Left ventricle myocardium inferior (tissue), 1 donor: ENCODE results near the gene SOS2. TPM values are rescaled to one million over a fixed set of nuclear protein-coding genes. Genes with fewer than 3 reads are reported as not detected.

ENCODE experiments used
- DNase-seq: peaks from one replicate; pipeline ENCODE4 v3.0.0-alpha.2; 2020
- H3K27ac ChIP-seq: fragments of 200-600 bp; replicated peaks from 2 replicates; pipeline ENCODE4 v1.8.0; 2021
- H3K27me3 ChIP-seq: fragments of 200-600 bp; 2 replicates; pipeline ENCODE4 v1.8.0; 2021; ENCODE audit warnings: low read depth
- H3K36me3 ChIP-seq: fragments of 200-600 bp; 2 replicates; pipeline ENCODE4 v1.8.0; 2021
- H3K4me1 ChIP-seq: fragments of 200-600 bp; 2 replicates; pipeline ENCODE4 v1.8.0; 2021
- H3K4me3 ChIP-seq: fragments of 200-600 bp; 2 replicates; pipeline ENCODE4 v1.8.0; 2021; ENCODE audit warnings: mild to moderate bottlenecking, moderate library complexity
- H3K9me3 ChIP-seq: fragments of 200-600 bp; replicated peaks from 2 replicates; pipeline ENCODE4 v1.8.0; 2021
- intact Hi-C: fragments of 100-400 bp; cut with micrococcal nuclease; formaldehyde crosslinking; loops from one replicate; pipeline ENCODE4 v1.11.0; 2022
- total RNA-seq: library from RNA; stranded (reverse); fragmentation: NEBNext Ultra II Directional; extraction: Animal tissue kit (Norgen Biotek cat#: 25700); gene quantifications from one replicate; pipeline ENCODE4 v1.2.1, GENCODE V29; 2021
- TF ChIP-seq, protein P1 (sequence below): fragments of 200-600 bp; IDR thresholded peaks from 2 replicates; pipeline ENCODE4 v1.8.0; 2021; ENCODE audit warnings: antibody characterized with exemption, mild to moderate bottlenecking, borderline replicate concordance
- donor health status: DM: no; HTN: yes; CAD: no; lungs with severe emphysema.

SOS2 gene
- total RNA-seq, 1 donor from 2014 or later = 33.0 TPM

GRCh38 chr14:50099335-50099734, 132.0 kb downstream of the SOS2 start:
- TF ChIP-seq, protein P1, sequence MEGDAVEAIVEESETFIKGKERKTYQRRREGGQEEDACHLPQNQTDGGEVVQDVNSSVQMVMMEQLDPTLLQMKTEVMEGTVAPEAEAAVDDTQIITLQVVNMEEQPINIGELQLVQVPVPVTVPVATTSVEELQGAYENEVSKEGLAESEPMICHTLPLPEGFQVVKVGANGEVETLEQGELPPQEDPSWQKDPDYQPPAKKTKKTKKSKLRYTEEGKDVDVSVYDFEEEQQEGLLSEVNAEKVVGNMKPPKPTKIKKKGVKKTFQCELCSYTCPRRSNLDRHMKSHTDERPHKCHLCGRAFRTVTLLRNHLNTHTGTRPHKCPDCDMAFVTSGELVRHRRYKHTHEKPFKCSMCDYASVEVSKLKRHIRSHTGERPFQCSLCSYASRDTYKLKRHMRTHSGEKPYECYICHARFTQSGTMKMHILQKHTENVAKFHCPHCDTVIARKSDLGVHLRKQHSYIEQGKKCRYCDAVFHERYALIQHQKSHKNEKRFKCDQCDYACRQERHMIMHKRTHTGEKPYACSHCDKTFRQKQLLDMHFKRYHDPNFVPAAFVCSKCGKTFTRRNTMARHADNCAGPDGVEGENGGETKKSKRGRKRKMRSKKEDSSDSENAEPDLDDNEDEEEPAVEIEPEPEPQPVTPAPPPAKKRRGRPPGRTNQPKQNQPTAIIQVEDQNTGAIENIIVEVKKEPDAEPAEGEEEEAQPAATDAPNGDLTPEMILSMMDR = no peak
- DNase-seq = no peak
- intact Hi-C loops = no loop called here

DNA sequence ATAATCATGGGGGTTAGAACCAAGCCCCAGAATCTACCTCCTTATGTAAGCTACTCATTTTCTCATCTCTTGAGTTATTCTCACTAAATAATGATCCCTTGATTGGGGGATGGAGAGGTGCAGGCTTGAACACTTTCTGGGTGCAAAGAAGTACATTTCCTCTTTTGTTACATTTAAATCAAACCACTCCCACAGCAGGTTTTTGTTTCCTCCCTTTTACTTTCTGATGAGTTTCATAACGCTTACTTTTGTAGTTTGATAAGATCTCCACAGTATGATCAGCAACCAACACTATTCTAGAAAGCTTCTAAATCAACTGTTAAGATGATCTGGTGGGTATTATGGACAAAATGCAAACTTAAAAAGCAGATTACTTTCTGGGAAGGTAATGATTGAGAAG, 135.5 kb downstream of the SOS2 start:
- no peaks in the 10 kb centered on the region for H3K4me1 ChIP-seq
- H3K27me3 ChIP-seq = no peaks in the 10 kb centered on the region
- intact Hi-C loops = no loop called here
- H3K36me3 ChIP-seq = no peaks in the 10 kb centered on the region
- no peaks in the 10 kb centered on the region for H3K9me3 ChIP-seq
- no peak overlapping the region for H3K4me3 ChIP-seq
- H3K27ac ChIP-seq = no peak overlapping the region
- TF ChIP-seq, protein P1 = no peak
- DNase-seq = no peak

More at GRCh38 chr14:50099335-50099734, 132.0 kb downstream of the SOS2 start:
- Histone ChIP-seq H3K27me3 (no peaks in the 10 kb centered on the region), H3K4me1 (peaks cover 3% of the 10 kb centered on the region), H3K27ac (no peak overlapping the region), H3K36me3 (no peaks in the 10 kb centered on the region), H3K4me3 (no peak overlapping the region), H3K9me3 (no peaks in the 10 kb centered on the region)

DNA sequence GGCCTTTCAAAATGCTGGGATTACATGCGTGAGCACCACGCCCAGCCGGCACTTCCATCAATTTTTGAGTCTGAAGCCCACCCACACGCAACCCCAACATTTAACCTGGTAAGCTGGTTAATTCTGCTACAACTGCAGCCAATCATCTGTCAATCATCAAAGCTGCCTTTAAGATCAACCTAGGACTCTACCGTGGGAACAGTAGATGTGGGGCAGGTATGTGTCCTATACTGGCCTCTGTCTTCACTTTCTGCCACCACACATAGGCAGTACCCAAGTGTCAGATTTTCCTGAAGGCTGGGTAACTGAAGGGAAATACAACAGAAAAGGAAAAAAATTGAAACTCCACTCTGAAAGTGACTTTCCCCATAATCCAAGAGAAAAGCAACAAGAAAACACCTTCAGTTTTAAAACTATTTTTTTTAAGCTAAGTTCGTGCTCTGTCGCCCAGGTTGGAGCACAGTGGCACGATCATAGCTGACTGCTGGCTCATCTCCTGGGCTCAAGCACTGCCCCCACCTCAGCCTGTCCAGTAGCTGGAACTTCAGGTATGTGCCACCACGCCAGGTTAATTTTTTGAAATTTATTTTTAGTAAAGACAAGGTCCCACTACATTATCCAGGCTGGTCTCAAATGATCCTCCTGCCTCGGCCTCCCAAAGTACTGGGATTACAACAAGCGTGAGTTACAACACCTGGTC, 137.2 kb downstream of the SOS2 start:
- Histone ChIP-seq H3K27ac (no peak overlapping the region), H3K4me3 (no peak overlapping the region), H3K27me3 (no peaks in the 10 kb centered on the region), H3K4me1 (no peaks in the 10 kb centered on the region), H3K9me3 (no peaks in the 10 kb centered on the region), H3K36me3 (no peaks in the 10 kb centered on the region)
- intact Hi-C loops = no loop called here
- TF ChIP-seq, protein P1 = no peak
- DNase-seq = no peak

- Histone ChIP-seq H3K9me3 (no peaks in the 10 kb centered on the region), H3K4me3 (no peak overlapping the region), H3K27ac (no peak overlapping the region), H3K36me3 (no peaks in the 10 kb centered on the region), H3K27me3 (no peaks in the 10 kb centered on the region), H3K4me1 (no peaks in the 10 kb centered on the region)
- intact Hi-C loops = no loop called here
- TF ChIP-seq, protein P1 = no peak
- DNase-seq = no peak
Observed at GRCh38 chr14:50093496-50093895, 137.9 kb downstream of the SOS2 start.

- Histone ChIP-seq H3K27me3 (no peaks in the 10 kb centered on the region), H3K27ac (no peak overlapping the region), H3K9me3 (no peaks in the 10 kb centered on the region), H3K36me3 (no peaks in the 10 kb centered on the region), H3K4me3 (no peak overlapping the region), H3K4me1 (no peaks in the 10 kb centered on the region)
- intact Hi-C loops = no loop called here
- DNase-seq = no peak
- TF ChIP-seq, protein P1 = no peak
Observed at GRCh38 chr14:50092006-50092555, 139.3 kb downstream of the SOS2 start.
